Parathyroid adenoma (tissue), 2 donors: ENCODE results near the gene RASA3.
"Not testable (repeated sequence)": the region's sequence is repeated elsewhere in the genome, so short reads cannot be mapped to it uniquely, and the experiment has no call there.

ENCODE experiments used
- H2AFZ ChIP-seq: fragments of 300-600 bp; sonication (generic); one replicate; pipeline ENCODE4 v1.7.0; 2017; ENCODE audit warnings: antibody characterized with exemption, mild to moderate bottlenecking
- H3K27ac ChIP-seq: fragments of 300-600 bp; sonication (generic); one replicate; pipeline ENCODE4 v1.7.0; 2017
- H3K27me3 ChIP-seq: fragments of 300-600 bp; sonication (generic); one replicate; pipeline ENCODE4 v1.7.0; 2017; ENCODE audit warnings: low read length; ENCODE audit not compliant: control insufficient read depth, insufficient read depth
- H3K36me3 ChIP-seq: fragments of 300-600 bp; sonication (generic); one replicate; pipeline ENCODE4 v1.7.0; 2017; ENCODE audit warnings: low read length; ENCODE audit not compliant: control insufficient read depth, insufficient read depth
- H3K4me1 ChIP-seq: fragments of 300-600 bp; sonication (generic); one replicate; pipeline ENCODE4 v1.7.0; 2017; ENCODE audit warnings: control low read depth
- H3K4me2 ChIP-seq: fragments of 300-600 bp; sonication (generic); one replicate; pipeline ENCODE4 v1.7.0; 2017; ENCODE audit warnings: low read length
- H3K4me3 ChIP-seq: fragments of 300-600 bp; sonication (generic); one replicate; pipeline ENCODE4 v1.7.0; 2017; ENCODE audit warnings: low read depth, low read length
- H3K79me2 ChIP-seq: fragments of 300-600 bp; sonication (generic); one replicate; pipeline ENCODE4 v1.7.0; 2017; ENCODE audit warnings: control low read depth
- H3K9ac ChIP-seq: fragments of 300-600 bp; sonication (generic); one replicate; pipeline ENCODE4 v1.7.0; 2017; ENCODE audit warnings: mild to moderate bottlenecking
- H3K9me3 ChIP-seq: fragments of 300-600 bp; sonication (generic); one replicate; pipeline ENCODE4 v1.7.0; 2017; ENCODE audit warnings: low read length; ENCODE audit not compliant: control insufficient read depth
- CTCF ChIP-seq: fragments of 300-600 bp; sonication (generic); IDR thresholded peaks from one replicate; pipeline ENCODE4 v1.7.0; 2017; ENCODE audit warnings: antibody characterized with exemption, mild to moderate bottlenecking
- donor health status: primary hyperparathyroidism.

RASA3 gene

GRCh38 chr13:113989585-113990300 is 142.7 kb downstream of the RASA3 start:
- Histone ChIP-seq H3K4me1 (no peaks in the 10 kb centered on the region), H3K9me3 (no peaks in the 10 kb centered on the region), H3K79me2 (no peaks in the 10 kb centered on the region), H3K9ac (no peak overlapping the region), H3K36me3 (no peaks in the 10 kb centered on the region), H3K27me3 (no peaks in the 10 kb centered on the region), H2AFZ (no peak overlapping the region), H3K4me2 (no peak overlapping the region), H3K27ac (no peak overlapping the region), H3K4me3 (no peak overlapping the region)
- TF ChIP-seq CTCF, result no peak

- not testable (repeated sequence) for H3K9ac ChIP-seq, H3K4me2 ChIP-seq, H3K79me2 ChIP-seq, H2AFZ ChIP-seq, H3K4me3 ChIP-seq, H3K27ac ChIP-seq, H3K36me3 ChIP-seq, H3K9me3 ChIP-seq, H3K27me3 ChIP-seq, H3K4me1 ChIP-seq
Observed at GRCh38 chr13:113988859-113989258, 143.6 kb downstream of the RASA3 start.

- Histone ChIP-seq H2AFZ (no peak overlapping the region), H3K4me1 (peaks cover 6% of the 10 kb centered on the region), H3K4me3 (no peak overlapping the region), H3K27ac (no peak overlapping the region), H3K27me3 (no peaks in the 10 kb centered on the region), H3K9ac (no peak overlapping the region), H3K9me3 (no peaks in the 10 kb centered on the region), H3K79me2 (no peaks in the 10 kb centered on the region), H3K4me2 (no peak overlapping the region), H3K36me3 (no peaks in the 10 kb centered on the region)
- no peak for TF ChIP-seq CTCF
Observed at GRCh38 chr13:113982296-113982661, 150.1 kb downstream of the RASA3 start.

- no peaks in the 10 kb centered on the region for H3K9me3 ChIP-seq
- H3K9ac ChIP-seq, result no peak overlapping the region
- no peak overlapping the region for H2AFZ ChIP-seq
- H3K79me2 ChIP-seq, result no peaks in the 10 kb centered on the region
- no peak overlapping the region for H3K4me3 ChIP-seq
- H3K4me2 ChIP-seq, result peak overlapping the region; percentile 47
- TF ChIP-seq CTCF, result no peak
- no peak overlapping the region for H3K27ac ChIP-seq
- peaks cover 6% of the 10 kb centered on the region for H3K4me1 ChIP-seq
- H3K27me3 ChIP-seq, result no peaks in the 10 kb centered on the region
- H3K36me3 ChIP-seq, result no peaks in the 10 kb centered on the region
Observed at GRCh38 chr13:113981611-113982295, 150.7 kb downstream of the RASA3 start.

GRCh38 chr13:113981194-113981605 is 151.2 kb downstream of the RASA3 start:
- no peak overlapping the region for H2AFZ ChIP-seq
- H3K36me3 ChIP-seq, result no peaks in the 10 kb centered on the region
- H3K4me1 ChIP-seq, result peaks cover 6% of the 10 kb centered on the region
- H3K4me3 ChIP-seq, result no peak overlapping the region
- H3K9ac ChIP-seq, result no peak overlapping the region
- H3K79me2 ChIP-seq, result no peaks in the 10 kb centered on the region
- H3K4me2 ChIP-seq, result peak overlapping the region; percentile 47
- TF ChIP-seq CTCF, result no peak
- H3K27me3 ChIP-seq, result no peaks in the 10 kb centered on the region
- no peaks in the 10 kb centered on the region for H3K9me3 ChIP-seq
- no peak overlapping the region for H3K27ac ChIP-seq
